GM21619 (cell line): Measurements from ENCODE around the gene WAPL.
A peak's percentile ranks its signal among the peaks of the same experiment; 100 is the strongest.
"Not testable (repeated sequence)": the region's sequence is repeated elsewhere in the genome, so short reads cannot be mapped to it uniquely, and the experiment has no call there.

Experiments used
- ATAC-seq: cut with Tn5 transposase; IDR thresholded peaks from one replicate; pipeline ENCODE4 v1.9.1; 2021; ENCODE audit not compliant: unreplicated experiment

Gene WAPL

GRCh38 chr10:86389441-86390193 is 132.0 kb downstream of the WAPL start:
- peak; percentile 62 for ATAC-seq

GRCh38 chr10:86389109-86389440 is 132.5 kb downstream of the WAPL start:
- ATAC-seq, result not testable (repeated sequence)

- ATAC-seq, result no peak
Measured at GRCh38 chr10:86388119-86388704, 133.4 kb downstream of the WAPL start.

- ATAC-seq, result no peak
Measured at GRCh38 chr10:86387178-86387794, 134.3 kb downstream of the WAPL start.

DNA sequence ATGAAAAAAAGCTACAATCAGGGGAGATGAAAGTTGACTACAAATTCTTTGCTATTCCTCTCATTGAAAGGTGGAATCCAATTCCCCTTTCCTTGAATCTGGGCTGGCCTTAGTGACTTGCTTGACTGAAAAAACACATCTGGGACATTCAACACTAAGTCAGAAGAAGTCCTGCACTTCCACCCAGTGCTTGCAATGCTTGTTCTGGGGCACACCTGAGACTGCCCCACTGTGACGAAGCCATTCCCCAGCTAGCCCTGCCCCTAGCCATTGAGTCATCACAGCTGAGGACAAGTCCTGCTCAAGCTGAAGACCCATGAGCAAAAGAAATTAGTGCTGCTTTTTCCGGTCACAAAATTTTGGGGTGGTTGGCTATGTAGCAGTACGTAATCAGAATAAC is 135.8 kb downstream of the WAPL start:
- no peak for ATAC-seq
